Kidney (tissue), 14 donors: ENCODE data around the gene TCEAL8. TPM values are rescaled to one million over a fixed set of nuclear protein-coding genes. Genes with fewer than 3 reads are reported as not detected.
"Not testable (repeated sequence)": the region's sequence is repeated elsewhere in the genome, so short reads cannot be mapped to it uniquely, and the experiment has no call there.

Experiments used
- DNase-seq, 5 donors: peaks; one replicate each; pipeline ENCODE4 v3.0.0-alpha.2; 2013 to 2020
- FAIRE-seq: peaks from 2 replicates; lab custom pipeline; 2012; peaks lifted over from hg19 to GRCh38; lab: Jason Lieb, UNC
- H3K27ac ChIP-seq, 2 donors: one replicate each; pipeline ENCODE4 v1.7.0; 2013; ENCODE audit warnings: low read depth in 2 of 2, low read length in 2 of 2, inconsistent platforms in 1 of 2
- H3K27me3 ChIP-seq: one replicate; pipeline ENCODE4 v1.7.1; 2013; ENCODE audit warnings: low read length, inconsistent platforms; ENCODE audit not compliant: control insufficient read depth, insufficient read depth
- H3K36me3 ChIP-seq, 3 donors: one replicate each; pipeline versions ENCODE4 v1.7.0 to v1.7.1; 2013; ENCODE audit warnings: low read length in 3 of 3, control low read depth in 1 of 3, inconsistent platforms in 1 of 3; ENCODE audit not compliant: insufficient read depth in 3 of 3, control insufficient read depth in 2 of 3
- H3K4me1 ChIP-seq, 3 donors: one replicate each; pipeline versions ENCODE4 v1.7.0 to v1.7.1; 2013; ENCODE audit warnings: low read length in 3 of 3, inconsistent platforms in 1 of 3, low read depth in 1 of 3; ENCODE audit not compliant: control insufficient read depth in 2 of 3, insufficient read depth in 2 of 3
- H3K4me3 ChIP-seq, 3 donors: one replicate each; pipeline versions ENCODE4 v1.7.0 to v1.8.1; 2013; ENCODE audit warnings: low read length in 3 of 3, control low read depth in 1 of 3, inconsistent platforms in 1 of 3
- H3K9ac ChIP-seq, 3 donors: one replicate each; pipeline versions ENCODE4 v1.7.0 to v1.7.1; 2013; ENCODE audit warnings: low read length in 3 of 3, control low read depth in 1 of 3, inconsistent platforms in 1 of 3
- H3K9me3 ChIP-seq, 3 donors: one replicate each; pipeline versions ENCODE4 v1.7.0 to v1.7.1; 2013; ENCODE audit warnings: low read length in 3 of 3, control low read depth in 1 of 3, inconsistent platforms in 1 of 3; ENCODE audit not compliant: control insufficient read depth in 2 of 3, insufficient read depth in 1 of 3
- CTCF ChIP-seq: IDR thresholded peaks from 3 replicates; pipeline ENCODE4 v1.5.1; 2012; ENCODE audit warnings: mild to moderate bottlenecking, moderate library complexity, borderline replicate concordance; ENCODE audit not compliant: insufficient read depth; ENCODE audit errors: extremely low read depth
- intact Hi-C: fragments of 100-400 bp; cut with DNase I; formaldehyde crosslinking; loops from one replicate; pipeline ENCODE4 v1.11.1; 2022
- polyA plus RNA-seq: library from polyadenylated mRNA; stranded (reverse); fragments of 350-450 nt; fragmentation: Illumina TruSeq; extraction: RNeasy Lipid Tissue Mini Kit (QIAGEN cat#74804); gene quantifications from one replicate; pipeline ENCODE4 v1.2.3, GENCODE V29; 2014; ENCODE audit warnings: low read depth, low replicate concordance; ENCODE audit not compliant: insufficient read depth
- total RNA-seq: library from RNA; stranded (reverse); fragmentation: NEBNext Ultra II Directional; extraction: Animal tissue kit (Norgen Biotek cat#: 25700); gene quantifications from one replicate; pipeline ENCODE4 v1.2.1, GENCODE V29; 2021
- donor health status: control.
- donor health status: control.
- donor health status: control.
- donor health status: control.
- donor health status: control.
- donor health status: DM: yes; HTN: yes; CAD: no.
- donor health status: Normal renal cell carcinoma (clear cell type).

The TCEAL8 gene
- total and polyA plus RNA-seq, 2 donors from 2014 or later, result 49.7 to 88.5 TPM

- intact Hi-C loops, result no loop called here
- DNase-seq (no peak), FAIRE-seq (no peak)
- Histone ChIP-seq H3K4me1 (no peaks in the 10 kb centered on the region), H3K27me3 (peaks cover 2% of the 10 kb centered on the region), H3K36me3 (no peaks in the 10 kb centered on the region), H3K27ac (no peak overlapping the region), H3K9me3 (no peaks in the 10 kb centered on the region), H3K9ac (no peak overlapping the region), H3K4me3 (no peak overlapping the region)
- TF ChIP-seq CTCF, result no peak
Measured at GRCh38 chrX:103240155-103240554, 14.8 kb downstream of the TCEAL8 start.

- no peaks in the 10 kb centered on the region for H3K36me3 ChIP-seq
- FAIRE-seq (no peak), DNase-seq (no peak)
- H3K4me1 ChIP-seq, result no peaks in the 10 kb centered on the region
- no peak overlapping the region for H3K4me3 ChIP-seq
- intact Hi-C loops, result no loop called here
- H3K9ac ChIP-seq, result no peak overlapping the region
- no peak overlapping the region for H3K27ac ChIP-seq
- no peak for TF ChIP-seq CTCF
- H3K27me3 ChIP-seq, result peaks cover 4% of the 10 kb centered on the region
- no peaks in the 10 kb centered on the region for H3K9me3 ChIP-seq
Measured at GRCh38 chrX:103236296-103236695, 18.7 kb downstream of the TCEAL8 start.

- H3K9me3 ChIP-seq, H3K27ac ChIP-seq, DNase-seq, H3K9ac ChIP-seq, H3K36me3 ChIP-seq, H3K4me3 ChIP-seq, intact Hi-C loops, H3K27me3 ChIP-seq, H3K4me1 ChIP-seq: not testable (repeated sequence)
- peak; percentile 52 for FAIRE-seq
Measured at GRCh38 chrX:103235608-103236007, 19.3 kb downstream of the TCEAL8 start.

- no peak for DNase-seq
- H3K4me1 ChIP-seq, result no peaks in the 10 kb centered on the region
- no peak overlapping the region for H3K27ac ChIP-seq
- no peaks in the 10 kb centered on the region for H3K9me3 ChIP-seq
- no peak overlapping the region for H3K4me3 ChIP-seq
- H3K36me3 ChIP-seq, result no peaks in the 10 kb centered on the region
- no peak for TF ChIP-seq CTCF
- H3K9ac ChIP-seq, result no peak overlapping the region
- intact Hi-C loops, result no loop called here
- no peak for FAIRE-seq
- H3K27me3 ChIP-seq, result peaks cover 2% of the 10 kb centered on the region
Measured at GRCh38 chrX:103234869-103235268, 20.1 kb downstream of the TCEAL8 start.
